Measurements from ENCODE around the gene EXOSC9. TPM values are rescaled to one million over a fixed set of nuclear protein-coding genes. Genes with fewer than 3 reads are reported as not detected.

The EXOSC9 gene
- total RNA-seq, 2 experiments from 2014 or later, result 57.7 to 58.7 TPM

DNA sequence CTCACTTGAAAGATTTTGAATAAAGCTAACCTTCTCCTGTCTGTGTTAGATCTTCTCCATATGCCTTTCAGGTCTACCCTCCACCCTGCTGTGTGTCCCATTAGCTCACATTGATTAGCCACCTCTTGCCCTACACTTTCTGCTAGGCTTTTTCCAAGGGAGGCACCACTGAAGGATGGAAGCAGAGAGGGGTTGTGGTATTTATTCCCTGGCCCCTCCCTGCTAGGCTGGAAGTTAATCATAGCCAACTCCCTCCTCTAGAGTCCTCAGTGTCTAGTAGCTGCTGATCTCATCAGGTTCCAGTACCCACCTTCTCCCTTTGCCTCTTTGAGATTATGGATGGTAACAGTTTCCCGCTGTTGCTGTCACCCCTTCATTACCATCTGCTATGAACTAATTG, 27.2 kb upstream of the EXOSC9 start:
- intact Hi-C loops (cut with micrococcal nuclease), result no loop called here
- DNase-seq, result no peak
- Mint-ChIP-seq H3K27me3 (ENCODE audit: low read depth) (peaks cover 2% of the 10 kb centered on the region), H3K9me3 (no peaks in the 10 kb centered on the region), H3K4me1 (ENCODE audit: low read depth) (no peaks in the 10 kb centered on the region), H3K36me3 (ENCODE audit: low read depth) (no peaks in the 10 kb centered on the region), H3K27ac (no peak overlapping the region), H3K4me3 (no peak overlapping the region)
- CTCF ChIA-PET, result no interaction called here

DNA sequence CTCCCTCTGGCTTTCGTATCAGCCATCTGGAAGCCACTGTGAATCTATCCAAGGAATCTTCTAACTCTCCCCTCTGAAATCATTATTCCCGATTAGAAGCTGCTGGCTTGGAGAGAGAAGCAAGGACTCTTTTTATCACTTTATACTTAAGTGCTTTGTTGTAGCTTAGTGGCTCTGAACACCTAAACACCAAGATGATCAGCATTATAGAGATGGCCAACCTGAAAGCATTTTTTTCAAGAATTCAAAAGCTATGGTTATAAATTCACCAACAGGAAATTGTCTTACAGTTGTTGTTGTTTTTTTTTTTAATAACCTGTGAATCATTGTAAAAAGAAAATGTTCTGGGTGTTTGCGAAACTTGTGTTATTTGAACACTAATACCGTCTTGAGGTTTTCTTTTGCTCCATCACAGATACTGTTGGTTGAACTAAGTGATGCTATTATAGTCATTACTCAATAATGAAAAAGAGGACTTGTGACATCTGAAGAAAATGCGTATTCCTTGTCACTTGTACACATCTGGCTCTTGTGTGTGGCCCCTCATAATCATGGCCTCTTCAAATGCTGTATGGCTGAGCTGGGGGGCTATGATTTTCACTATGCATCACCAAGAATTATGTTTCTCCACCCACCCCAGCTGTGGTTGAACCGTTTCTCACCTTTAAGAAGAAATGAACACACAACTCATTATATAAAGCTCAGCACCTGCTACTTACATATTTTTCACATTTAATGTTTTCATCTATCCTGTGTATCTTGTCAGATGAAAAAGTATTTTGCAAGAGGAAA, 24.3 kb upstream of the EXOSC9 start:
- Mint-ChIP-seq H3K4me3 (no peak overlapping the region), H3K4me1 (ENCODE audit: low read depth) (no peaks in the 10 kb centered on the region)

DNA sequence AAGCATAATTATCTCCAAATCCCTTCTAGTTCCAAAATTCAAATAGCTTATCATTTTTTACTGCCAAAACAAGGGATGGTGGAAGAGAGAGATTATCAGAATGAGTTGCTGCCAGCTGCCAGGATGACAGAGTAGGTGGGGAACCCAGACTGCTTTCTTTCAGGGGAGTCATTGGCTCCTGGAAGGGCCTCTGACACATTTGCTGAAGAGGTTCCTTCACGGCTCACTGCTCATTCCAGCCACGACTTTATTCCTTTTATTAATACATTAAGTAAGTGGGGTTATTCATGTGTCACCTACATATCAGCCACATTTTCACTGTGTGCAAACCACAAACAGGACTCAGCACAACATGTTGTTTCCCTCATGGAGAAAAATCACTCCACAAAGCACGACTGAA, 23.5 kb upstream of the EXOSC9 start:
- Mint-ChIP-seq H3K4me1 (ENCODE audit: low read depth) (no peaks in the 10 kb centered on the region), H3K9me3 (no peaks in the 10 kb centered on the region), H3K27me3 (ENCODE audit: low read depth) (peaks cover 10% of the 10 kb centered on the region), H3K4me3 (no peak overlapping the region), H3K36me3 (ENCODE audit: low read depth) (no peaks in the 10 kb centered on the region), H3K27ac (no peak overlapping the region)
- CTCF ChIA-PET, result no interaction called here
- intact Hi-C loops (cut with micrococcal nuclease), result no loop called here
- DNase-seq, result no peak

More for the DNA sequence above, 24.3 kb upstream of the EXOSC9 start:
- no peak overlapping the region for H3K27ac Mint-ChIP-seq
- CTCF ChIA-PET, result no interaction called here
- no peaks in the 10 kb centered on the region for H3K36me3 Mint-ChIP-seq (ENCODE audit: low read depth)
- intact Hi-C loops (cut with micrococcal nuclease), result no loop called here
- H3K27me3 Mint-ChIP-seq (ENCODE audit: low read depth), result peaks cover 10% of the 10 kb centered on the region
- DNase-seq, result no peak
- no peaks in the 10 kb centered on the region for H3K9me3 Mint-ChIP-seq

DNA sequence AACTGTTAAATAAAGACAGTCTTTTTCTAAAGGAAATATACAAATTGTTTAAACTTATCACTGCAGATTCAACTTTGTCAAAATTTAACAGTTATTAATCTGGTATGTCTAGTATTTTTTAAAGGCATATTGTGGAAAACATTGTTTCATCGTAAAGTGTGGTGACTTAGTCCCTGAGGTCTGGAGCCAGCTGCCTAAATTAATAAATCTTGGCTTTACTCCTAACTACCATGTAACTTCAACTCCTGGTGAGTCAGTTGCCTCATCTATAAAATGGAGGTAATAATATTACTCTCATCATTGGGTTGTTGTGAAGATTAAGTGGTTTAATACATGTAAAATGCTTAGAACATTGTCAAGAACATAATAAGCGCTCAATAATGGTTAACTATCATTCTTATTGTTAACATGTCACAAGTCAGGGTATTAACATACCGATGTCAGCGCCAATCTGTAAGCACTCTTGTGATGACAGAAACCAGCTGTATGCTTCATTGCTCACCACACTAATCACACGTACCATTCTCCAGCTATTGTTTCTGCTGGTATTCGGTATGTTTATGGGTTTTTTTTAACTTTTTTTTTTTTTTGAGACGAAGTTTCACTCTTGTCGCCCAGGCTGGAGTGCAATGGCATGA, 22.0 kb upstream of the EXOSC9 start:
- Mint-ChIP-seq H3K4me1 (ENCODE audit: low read depth) (no peaks in the 10 kb centered on the region), H3K9me3 (peaks cover 2% of the 10 kb centered on the region), H3K27me3 (ENCODE audit: low read depth) (peaks cover 14% of the 10 kb centered on the region), H3K27ac (no peak overlapping the region), H3K36me3 (ENCODE audit: low read depth) (no peaks in the 10 kb centered on the region), H3K4me3 (no peak overlapping the region)
- CTCF ChIA-PET, result no interaction called here
- intact Hi-C loops (cut with micrococcal nuclease), result no loop called here
- no peak for DNase-seq

DNA sequence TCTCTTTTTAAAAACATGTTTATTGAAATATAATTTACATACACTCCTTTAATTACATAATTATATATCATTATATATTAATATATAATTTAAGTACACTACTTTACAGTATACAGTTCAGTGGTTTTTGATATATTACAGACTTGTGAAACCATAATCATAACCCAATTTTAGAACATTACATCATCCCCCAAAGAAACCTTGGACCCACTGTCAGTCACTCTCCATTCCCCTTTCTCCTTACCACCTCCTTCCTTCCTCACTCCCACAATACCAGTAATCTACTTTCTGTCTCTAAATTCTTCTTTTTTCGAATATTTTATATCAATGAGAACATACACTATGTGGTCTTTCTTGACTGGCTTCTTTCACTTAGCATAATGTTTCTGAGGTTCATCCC, 17.9 kb upstream of the EXOSC9 start:
- CTCF ChIA-PET, result no interaction called here
- Mint-ChIP-seq H3K4me3 (no peak overlapping the region), H3K4me1 (ENCODE audit: low read depth) (no peaks in the 10 kb centered on the region), H3K9me3 (peaks cover 4% of the 10 kb centered on the region), H3K27ac (no peak overlapping the region), H3K36me3 (ENCODE audit: low read depth) (no peaks in the 10 kb centered on the region), H3K27me3 (ENCODE audit: low read depth) (peaks cover 31% of the 10 kb centered on the region)
- DNase-seq, result no peak
- intact Hi-C loops (cut with micrococcal nuclease), result no loop called here

DNA sequence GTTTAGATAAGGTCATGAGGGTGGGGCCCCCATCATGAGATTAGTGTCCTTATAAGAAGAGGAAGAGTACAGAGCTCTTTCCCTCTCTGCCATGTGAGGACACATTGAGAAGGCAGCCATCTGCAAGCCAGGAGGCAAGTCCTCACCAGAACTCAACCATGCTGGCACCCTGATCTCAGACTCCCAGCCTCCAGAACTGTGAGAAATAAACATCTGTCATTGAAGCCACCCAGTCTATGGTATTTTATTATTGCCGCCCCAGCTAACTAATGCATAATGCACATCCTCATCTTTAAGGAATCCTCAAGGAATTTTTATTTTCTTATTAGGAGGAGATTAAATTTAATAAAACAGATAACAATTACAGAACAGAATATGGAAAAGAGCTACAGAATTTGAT, 16.7 kb upstream of the EXOSC9 start:
- Mint-ChIP-seq H3K27me3 (ENCODE audit: low read depth) (peaks cover 33% of the 10 kb centered on the region), H3K4me3 (no peak overlapping the region), H3K27ac (no peak overlapping the region), H3K36me3 (ENCODE audit: low read depth) (no peaks in the 10 kb centered on the region), H3K4me1 (ENCODE audit: low read depth) (peaks cover 5% of the 10 kb centered on the region), H3K9me3 (peaks cover 4% of the 10 kb centered on the region)
- CTCF ChIA-PET, result no interaction called here
- intact Hi-C loops (cut with micrococcal nuclease), result no loop called here
- no peak for DNase-seq

DNA sequence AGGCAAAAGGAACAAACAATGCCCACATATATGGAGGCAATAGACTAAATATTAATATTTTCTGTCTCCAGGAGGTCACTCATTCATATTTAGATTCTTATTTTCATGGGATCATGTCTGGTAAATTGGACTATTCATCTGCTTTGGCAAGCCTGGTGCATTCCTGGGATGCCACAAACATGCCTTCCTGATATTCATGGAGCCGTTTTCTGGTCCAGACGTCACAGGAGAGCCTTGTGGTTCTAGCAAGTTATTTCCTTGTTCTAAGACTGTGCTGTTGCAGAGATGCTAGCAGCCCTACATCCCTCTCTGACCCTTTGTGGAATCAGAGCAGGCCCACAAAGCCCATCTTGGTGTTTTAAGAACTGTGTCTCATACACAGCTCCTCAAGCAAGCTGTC, 16.1 kb upstream of the EXOSC9 start:
- CTCF ChIA-PET, result no interaction called here
- Mint-ChIP-seq H3K9me3 (peaks cover 4% of the 10 kb centered on the region), H3K36me3 (ENCODE audit: low read depth) (no peaks in the 10 kb centered on the region), H3K4me1 (ENCODE audit: low read depth) (peaks cover 5% of the 10 kb centered on the region), H3K27me3 (ENCODE audit: low read depth) (peaks cover 33% of the 10 kb centered on the region), H3K4me3 (no peak overlapping the region), H3K27ac (no peak overlapping the region)
- no peak for DNase-seq
- intact Hi-C loops (cut with micrococcal nuclease), result no loop called here

DNA sequence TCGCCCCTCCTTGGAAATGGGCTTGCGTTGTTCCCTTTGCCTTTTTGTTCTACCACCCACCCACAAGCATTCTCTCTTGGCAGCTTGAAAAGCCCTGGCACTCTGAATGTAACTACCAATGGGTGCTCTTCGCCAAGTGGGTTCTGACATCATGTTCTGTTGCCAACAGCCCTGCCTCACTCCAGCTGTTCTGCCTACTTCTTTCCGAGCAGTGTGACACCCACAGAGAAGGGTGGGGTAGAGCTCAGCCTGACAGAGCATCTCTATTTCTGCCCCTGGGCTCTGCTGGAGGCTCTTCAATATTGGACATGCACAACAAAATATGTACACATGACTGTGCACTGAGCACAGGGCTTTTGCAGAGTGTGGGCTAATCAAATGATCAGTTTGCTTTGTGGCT, 15.6 kb upstream of the EXOSC9 start:
- no peak overlapping the region for H3K4me3 Mint-ChIP-seq
- peaks cover 4% of the 10 kb centered on the region for H3K9me3 Mint-ChIP-seq
- CTCF ChIA-PET, result interaction anchor here (0.6 kb wide), 1 partner anchor 16 kb away, joined by 3 read pairs; the partner anchor contains the start of gene EXOSC9
- peaks cover 31% of the 10 kb centered on the region for H3K27me3 Mint-ChIP-seq (ENCODE audit: low read depth)
- intact Hi-C loops (cut with micrococcal nuclease), result no loop called here
- H3K36me3 Mint-ChIP-seq (ENCODE audit: low read depth), result no peaks in the 10 kb centered on the region
- DNase-seq, result no peak
- H3K4me1 Mint-ChIP-seq (ENCODE audit: low read depth), result peaks cover 5% of the 10 kb centered on the region
- no peak overlapping the region for H3K27ac Mint-ChIP-seq

DNA sequence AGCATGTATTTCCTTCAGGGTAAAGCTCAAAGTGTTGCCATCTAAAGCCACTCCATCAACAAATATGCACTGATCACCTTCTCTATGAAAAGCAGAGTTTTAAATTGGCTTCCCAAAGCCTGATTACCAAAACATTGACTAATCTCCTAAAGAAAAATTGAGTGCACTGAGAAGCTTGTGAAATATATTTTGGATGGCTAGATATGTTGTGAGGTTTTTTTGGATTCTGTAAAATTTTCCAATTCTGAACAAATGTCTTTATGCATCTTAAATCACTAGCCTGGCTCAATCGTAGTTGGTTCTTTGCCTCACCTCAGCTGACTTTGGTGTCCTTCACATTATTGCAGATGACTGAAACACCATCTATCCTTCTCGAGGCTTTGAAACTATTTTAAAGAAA, 14.9 kb upstream of the EXOSC9 start:
- H3K4me1 Mint-ChIP-seq (ENCODE audit: low read depth), result peaks cover 5% of the 10 kb centered on the region
- H3K27me3 Mint-ChIP-seq (ENCODE audit: low read depth), result peaks cover 27% of the 10 kb centered on the region
- CTCF ChIA-PET, result no interaction called here
- no peak overlapping the region for H3K27ac Mint-ChIP-seq
- H3K4me3 Mint-ChIP-seq, result no peak overlapping the region
- intact Hi-C loops (cut with micrococcal nuclease), result no loop called here
- no peaks in the 10 kb centered on the region for H3K36me3 Mint-ChIP-seq (ENCODE audit: low read depth)
- DNase-seq, result no peak
- peaks cover 4% of the 10 kb centered on the region for H3K9me3 Mint-ChIP-seq

DNA sequence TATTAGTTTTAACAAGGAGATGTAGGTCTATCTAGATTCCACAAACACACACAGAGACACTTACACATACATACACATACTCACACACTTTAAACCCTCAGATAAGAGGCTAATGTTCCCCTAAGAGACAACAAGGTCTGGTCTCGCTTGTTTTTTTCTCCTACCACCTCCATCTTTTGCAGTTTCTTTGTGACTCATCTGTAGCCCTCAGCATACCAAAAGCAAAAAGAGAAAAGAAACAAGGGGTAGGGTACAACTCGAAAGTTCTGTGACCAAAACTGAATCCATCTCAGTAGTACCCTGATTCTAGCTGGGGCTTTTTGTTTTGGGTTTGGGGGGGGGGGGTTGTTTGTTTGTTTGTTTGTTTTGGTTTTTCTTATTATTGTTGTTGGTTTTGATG, 12.2 kb upstream of the EXOSC9 start:
- H3K27me3 Mint-ChIP-seq (ENCODE audit: low read depth), result peaks cover 19% of the 10 kb centered on the region
- CTCF ChIA-PET, result interaction anchor here (0.7 kb wide), 1 partner anchor 30 kb away, joined by 4 read pairs; no protein-coding TSS in a partner anchor
- H3K4me3 Mint-ChIP-seq, result no peak overlapping the region
- peaks cover 5% of the 10 kb centered on the region for H3K4me1 Mint-ChIP-seq (ENCODE audit: low read depth)
- H3K27ac Mint-ChIP-seq, result no peak overlapping the region
- intact Hi-C loops (cut with micrococcal nuclease), result no loop called here
- H3K36me3 Mint-ChIP-seq (ENCODE audit: low read depth), result no peaks in the 10 kb centered on the region
- H3K9me3 Mint-ChIP-seq, result peaks cover 3% of the 10 kb centered on the region
- no peak for DNase-seq

DNA sequence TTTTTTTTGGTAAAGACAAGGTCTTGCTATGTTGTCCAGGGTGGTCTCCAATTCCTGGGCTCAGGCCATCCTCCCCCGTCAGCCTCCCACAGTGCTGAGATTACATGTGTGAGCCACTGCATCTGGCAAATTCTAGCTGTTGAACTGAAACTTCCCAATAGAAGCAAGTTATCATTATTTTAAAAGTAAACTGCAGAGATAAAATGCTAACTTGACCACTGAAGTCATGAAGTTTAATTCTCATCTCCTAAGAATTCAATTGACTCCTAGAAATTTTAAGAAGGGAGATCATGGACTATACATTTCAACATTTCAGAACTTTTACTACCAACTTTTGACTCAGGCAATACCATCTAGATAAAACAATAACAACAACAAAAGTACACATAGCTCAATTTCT, 11.7 kb upstream of the EXOSC9 start:
- CTCF ChIA-PET, result interaction anchor here (0.7 kb wide), 1 partner anchor 31 kb away, joined by 4 read pairs; no protein-coding TSS in a partner anchor

DNA sequence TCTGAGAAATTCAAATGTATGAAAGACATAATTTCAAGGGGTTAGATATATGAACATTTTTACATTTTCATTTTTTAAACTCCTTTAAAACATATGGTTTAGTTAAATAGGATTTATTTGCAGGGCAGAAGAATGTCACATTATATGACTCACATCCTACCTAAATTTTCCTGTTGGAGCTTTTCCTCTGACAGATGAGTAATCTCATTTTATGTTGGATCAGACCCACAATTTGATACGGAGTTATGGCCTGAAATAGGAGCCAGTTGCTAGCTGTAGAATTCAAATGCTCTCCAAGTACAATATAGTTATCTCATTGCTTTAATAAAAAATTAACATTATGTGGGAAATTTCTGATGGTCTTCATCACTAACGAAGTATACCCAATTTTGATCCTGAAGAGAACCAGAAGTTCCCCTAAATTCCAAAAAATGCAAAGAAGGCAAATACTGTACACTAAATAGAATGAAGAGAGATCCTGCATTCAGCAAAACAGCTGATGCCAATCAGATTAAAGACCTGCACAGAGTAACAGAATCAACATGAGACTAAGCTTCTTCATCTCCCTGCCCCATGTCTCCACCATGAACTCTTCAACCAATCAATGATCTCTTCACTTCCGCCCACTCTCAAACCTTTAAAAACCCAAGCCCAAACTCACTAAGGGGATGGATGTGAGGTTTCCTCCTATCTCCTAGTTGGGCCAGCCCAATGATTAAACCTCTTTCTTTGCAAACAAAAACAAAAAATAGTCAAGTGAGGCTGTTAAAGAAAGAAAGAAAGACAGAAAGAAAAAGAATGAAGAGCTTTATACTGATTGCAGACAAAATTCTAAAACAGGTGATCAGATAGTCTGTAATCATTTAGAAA, 10.9 kb upstream of the EXOSC9 start:
- intact Hi-C loops (cut with micrococcal nuclease), result no loop called here
- Mint-ChIP-seq H3K9me3 (no peaks in the 10 kb centered on the region), H3K27ac (no peak overlapping the region), H3K27me3 (ENCODE audit: low read depth) (peaks cover 12% of the 10 kb centered on the region), H3K4me1 (ENCODE audit: low read depth) (peaks cover 5% of the 10 kb centered on the region), H3K4me3 (no peak overlapping the region), H3K36me3 (ENCODE audit: low read depth) (no peaks in the 10 kb centered on the region)
- DNase-seq, result no peak
- CTCF ChIA-PET, result interaction anchor here (0.8 kb wide), 1 partner anchor 10 kb away, joined by 3 read pairs; no protein-coding TSS in a partner anchor

More for the DNA sequence above, 11.7 kb upstream of the EXOSC9 start:
- intact Hi-C loops (cut with micrococcal nuclease), result no loop called here
- Mint-ChIP-seq H3K4me3 (no peak overlapping the region), H3K27me3 (ENCODE audit: low read depth) (peaks cover 18% of the 10 kb centered on the region), H3K9me3 (no peaks in the 10 kb centered on the region), H3K27ac (no peak overlapping the region), H3K36me3 (ENCODE audit: low read depth) (no peaks in the 10 kb centered on the region), H3K4me1 (ENCODE audit: low read depth) (peaks cover 5% of the 10 kb centered on the region)
- DNase-seq, result no peak

Data from activated naive CD4-positive, alpha-beta T cell treated with anti-CD3 and anti-CD28 coated beads for 36 hours (primary cell).